GM20000 (cell line): ENCODE data around the gene GPC6.

ENCODE experiments used
- DNase-seq: peaks from one replicate; pipeline ENCODE4 v3.0.0; 2012; ENCODE audit warnings: low spot score
- TF ChIP-seq, protein P1 (sequence below): IDR thresholded peaks from 2 replicates; pipeline ENCODE4 v1.5.1; 2012; ENCODE audit warnings: mild to moderate bottlenecking, control low read depth; ENCODE audit errors: extremely low read depth, missing control alignments

GPC6 gene

GRCh38 chr13:93260591-93260990 is 34.0 kb downstream of the GPC6 start:
- no peak for DNase-seq
- TF ChIP-seq, protein P1, sequence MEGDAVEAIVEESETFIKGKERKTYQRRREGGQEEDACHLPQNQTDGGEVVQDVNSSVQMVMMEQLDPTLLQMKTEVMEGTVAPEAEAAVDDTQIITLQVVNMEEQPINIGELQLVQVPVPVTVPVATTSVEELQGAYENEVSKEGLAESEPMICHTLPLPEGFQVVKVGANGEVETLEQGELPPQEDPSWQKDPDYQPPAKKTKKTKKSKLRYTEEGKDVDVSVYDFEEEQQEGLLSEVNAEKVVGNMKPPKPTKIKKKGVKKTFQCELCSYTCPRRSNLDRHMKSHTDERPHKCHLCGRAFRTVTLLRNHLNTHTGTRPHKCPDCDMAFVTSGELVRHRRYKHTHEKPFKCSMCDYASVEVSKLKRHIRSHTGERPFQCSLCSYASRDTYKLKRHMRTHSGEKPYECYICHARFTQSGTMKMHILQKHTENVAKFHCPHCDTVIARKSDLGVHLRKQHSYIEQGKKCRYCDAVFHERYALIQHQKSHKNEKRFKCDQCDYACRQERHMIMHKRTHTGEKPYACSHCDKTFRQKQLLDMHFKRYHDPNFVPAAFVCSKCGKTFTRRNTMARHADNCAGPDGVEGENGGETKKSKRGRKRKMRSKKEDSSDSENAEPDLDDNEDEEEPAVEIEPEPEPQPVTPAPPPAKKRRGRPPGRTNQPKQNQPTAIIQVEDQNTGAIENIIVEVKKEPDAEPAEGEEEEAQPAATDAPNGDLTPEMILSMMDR = no peak

DNA sequence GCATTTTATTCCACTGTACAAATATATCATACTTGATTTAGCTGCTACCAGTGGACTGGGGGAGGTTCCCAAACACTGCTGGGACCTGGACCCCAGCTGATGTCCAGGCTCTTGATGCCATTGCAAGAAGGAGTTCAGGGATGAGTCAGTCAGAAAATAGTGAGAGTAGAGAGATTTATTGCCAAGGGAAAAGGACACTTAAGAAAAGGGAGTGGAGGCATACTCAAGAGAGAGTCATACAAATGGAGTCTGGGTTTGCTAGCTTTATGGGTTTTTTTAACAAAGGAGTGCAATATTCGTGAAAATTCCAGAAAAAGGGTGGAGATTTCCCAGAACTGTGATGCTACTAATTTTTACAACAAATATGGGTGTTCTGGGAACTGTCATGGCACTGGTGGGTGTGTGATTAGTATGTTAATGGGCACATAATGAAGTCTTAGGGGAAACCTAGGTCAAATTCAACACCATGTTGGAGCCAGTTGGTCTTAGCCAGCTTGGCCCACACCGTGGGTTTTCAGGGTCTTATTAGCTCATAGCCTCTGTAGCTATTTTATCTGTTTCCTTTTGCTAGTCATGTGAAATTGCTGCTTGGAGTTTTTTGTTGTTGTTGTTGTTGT is 36.2 kb downstream of the GPC6 start:
- TF ChIP-seq, protein P1 = no peak
- no peak for DNase-seq

GRCh38 chr13:93264876-93265275 is 38.3 kb downstream of the GPC6 start:
- TF ChIP-seq, protein P1 = no peak

GRCh38 chr13:93265800-93266199 is 39.2 kb downstream of the GPC6 start:
- TF ChIP-seq, protein P1 = no peak
- DNase-seq = no peak

More at GRCh38 chr13:93264876-93265275, 38.3 kb downstream of the GPC6 start:
- DNase-seq = no peak

- TF ChIP-seq, protein P1 = no peak
- no peak for DNase-seq
These were observed 40.1 kb downstream of the GPC6 start for GRCh38 chr13:93266681-93267080.

DNA sequence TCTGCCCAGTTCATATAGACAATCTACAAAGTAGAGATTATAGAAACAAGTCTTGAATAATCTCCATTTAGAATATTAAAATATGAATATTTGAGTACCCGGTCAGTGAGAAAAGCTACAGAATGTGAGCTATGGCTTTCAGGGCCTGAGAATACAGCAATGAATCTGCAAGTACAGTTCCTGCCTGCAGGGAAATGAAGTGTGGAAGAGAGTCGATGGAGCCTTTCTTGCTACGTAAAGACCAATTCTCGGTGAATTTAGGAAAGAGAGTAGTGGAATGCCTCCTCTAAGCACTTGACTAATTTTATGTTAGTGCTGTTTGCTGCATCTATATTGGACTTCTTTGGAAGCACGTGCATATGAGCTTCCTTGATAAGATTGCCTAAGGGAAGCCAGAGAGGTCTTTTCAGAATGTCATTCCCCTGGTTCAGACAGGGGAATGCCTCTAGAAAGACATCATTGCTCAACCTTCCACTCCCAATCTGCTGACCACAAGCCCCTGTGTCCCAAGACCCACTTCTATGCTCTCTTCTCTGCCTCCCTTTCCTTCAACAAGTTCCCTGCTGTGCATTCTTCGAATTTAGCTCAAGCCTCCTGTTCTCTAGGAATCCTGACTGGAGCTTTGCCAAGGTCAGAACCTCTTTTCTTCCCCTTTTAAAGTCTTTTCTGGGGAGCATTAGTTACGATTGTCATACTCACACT is 41.9 kb downstream of the GPC6 start:
- TF ChIP-seq, protein P1 = no peak
- no peak for DNase-seq
